Measurements from ENCODE around the gene NET1.

DNA sequence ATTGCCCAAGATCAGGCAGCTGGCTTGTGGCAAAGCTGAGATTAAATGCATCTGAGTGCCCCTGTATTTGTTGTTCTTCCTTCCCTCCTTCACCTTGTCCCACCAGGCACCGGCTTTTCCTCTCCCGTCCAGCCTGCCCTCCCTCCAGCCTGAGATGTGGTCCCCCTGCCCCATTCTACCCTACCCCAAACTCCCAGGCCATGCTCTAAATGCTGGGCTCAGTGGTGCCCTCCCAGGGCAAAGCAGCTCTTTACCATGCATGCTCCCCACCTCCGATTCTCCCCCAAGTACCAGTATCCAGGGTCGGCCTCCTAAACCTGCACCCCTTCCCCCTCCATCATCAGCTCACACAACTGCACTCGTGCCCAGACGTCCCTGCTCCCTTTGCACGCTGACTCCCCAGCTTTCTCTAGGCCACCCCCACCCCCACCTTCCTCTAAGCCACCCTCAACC is 50.5 kb downstream of the NET1 start:
- no peak for TF ChIP-seq CTCF (conservative IDR thresholded peaks at IDR 0.05; ENCODE audit: low read length)
- TF ChIP-seq EZH2phosphoT487 (IDR thresholded peaks at IDR 0.05; ENCODE audit: borderline replicate concordance, low read depth, low read length) = no peak

Measured in OCI-LY7 (cell line).